ENCODE measurements around the gene MAPKAPK2. TPM values are rescaled to one million over a fixed set of nuclear protein-coding genes. Genes with fewer than 3 reads are reported as not detected.

Gene MAPKAPK2
- total RNA-seq, 1 experiment from 2014 or later, result 96.8 TPM

DNA sequence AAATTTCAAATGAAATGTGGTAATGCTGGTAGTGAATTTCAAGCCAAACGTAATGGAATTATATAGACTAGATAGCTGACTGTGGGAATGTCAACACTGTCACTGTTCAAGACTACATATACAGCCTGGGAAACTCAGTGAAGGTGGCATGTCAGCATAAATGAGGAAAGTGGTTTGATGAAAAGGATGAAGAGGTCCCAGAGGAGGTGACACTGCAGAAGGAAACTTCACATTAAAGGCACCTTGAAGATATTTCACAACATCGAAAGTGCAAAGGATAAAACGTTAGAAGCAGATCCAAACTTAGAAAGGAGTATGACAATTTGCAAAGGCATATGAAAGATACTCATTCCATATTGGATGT lies 25.7 kb downstream of the MAPKAPK2 start:
- intact Hi-C loops (cut with micrococcal nuclease; ENCODE audit: unreplicated experiment), result no loop called here
- Mint-ChIP-seq H3K36me3 (ENCODE audit: insufficient read depth, unreplicated experiment) (peaks cover 2% of the 10 kb centered on the region), H3K4me1 (ENCODE audit: low read depth, unreplicated experiment) (peaks cover 51% of the 10 kb centered on the region), H3K9me3 (ENCODE audit: unreplicated experiment) (no peaks in the 10 kb centered on the region), H3K27me3 (ENCODE audit: insufficient read depth, unreplicated experiment) (no peaks in the 10 kb centered on the region), H3K27ac (ENCODE audit: unreplicated experiment) (peak overlapping the region; percentile 39), H3K4me3 (ENCODE audit: unreplicated experiment) (no peak overlapping the region)
- DNase-seq, result no peak
- ChIA-PET CTCF (interaction anchor here (1.3 kb wide), 1 partner anchor 199 kb away, joined by 3 read pairs; no protein-coding TSS in a partner anchor), POLR2A (interaction anchor here (1.0 kb wide), 1 partner anchor 26 kb away, joined by 4 read pairs; no protein-coding TSS in a partner anchor)
- Histone ChIP-seq H3K9me3 (no peaks in the 10 kb centered on the region), H3K4me3 (ENCODE audit: low read depth, low read length) (no peak overlapping the region), H3K36me3 (ENCODE audit: control insufficient read depth, insufficient read depth, low read length) (peaks cover 2% of the 10 kb centered on the region), H3K4me1 (peaks cover 38% of the 10 kb centered on the region), H3K27me3 (replicated peaks; ENCODE audit: control insufficient read depth, insufficient read depth, low read length) (no peaks in the 10 kb centered on the region)
- no peak for TF ChIP-seq CTCF (IDR thresholded peaks at IDR 0.05; ENCODE audit: insufficient read depth in 1 of 2, low read depth in 1 of 2, low read length in 1 of 2, severe bottlenecking in 1 of 2, unreplicated experiment in 1 of 2)
- no TSS peak for BruUV-seq (replicated peaks)

- CTCF ChIA-PET, result interaction anchor here (1.0 kb wide), 1 partner anchor 199 kb away, joined by 3 read pairs; no protein-coding TSS in a partner anchor
- no peak for TF ChIP-seq CTCF (IDR thresholded peaks at IDR 0.05; ENCODE audit: insufficient read depth in 1 of 2, low read depth in 1 of 2, low read length in 1 of 2, severe bottlenecking in 1 of 2, unreplicated experiment in 1 of 2)
- H3K4me3 Mint-ChIP-seq (ENCODE audit: unreplicated experiment), result no peak overlapping the region
- no TSS peak for BruUV-seq (replicated peaks)
- intact Hi-C loops (cut with micrococcal nuclease; ENCODE audit: unreplicated experiment), result no loop called here
- POLR2A ChIA-PET, result interaction anchor here (0.5 kb wide), 1 partner anchor 290 kb away, joined by 3 read pairs; no protein-coding TSS in a partner anchor
- Histone ChIP-seq H3K4me3 (ENCODE audit: low read depth, low read length) (no peak overlapping the region), H3K27me3 (replicated peaks; ENCODE audit: control insufficient read depth, insufficient read depth, low read length) (no peaks in the 10 kb centered on the region), H3K36me3 (ENCODE audit: control insufficient read depth, insufficient read depth, low read length) (no peaks in the 10 kb centered on the region; the same call in 1 of the 2 replicates), H3K9me3 (no peaks in the 10 kb centered on the region), H3K4me1 (peaks cover 31% of the 10 kb centered on the region)
- peaks cover 59% of the 10 kb centered on the region for H3K4me1 Mint-ChIP-seq (ENCODE audit: low read depth, unreplicated experiment)
- no peaks in the 10 kb centered on the region for H3K9me3 Mint-ChIP-seq (ENCODE audit: unreplicated experiment)
- no peaks in the 10 kb centered on the region for H3K27me3 Mint-ChIP-seq (ENCODE audit: insufficient read depth, unreplicated experiment)
- H3K27ac Mint-ChIP-seq (ENCODE audit: unreplicated experiment), result no peak overlapping the region
- DNase-seq, result no peak
- no peaks in the 10 kb centered on the region for H3K36me3 Mint-ChIP-seq (ENCODE audit: insufficient read depth, unreplicated experiment)
Observed at GRCh38 chr1:206713070-206713469, 28.4 kb downstream of the MAPKAPK2 start.

- Histone ChIP-seq H3K4me1 (peaks cover 23% of the 10 kb centered on the region), H3K27me3 (replicated peaks; ENCODE audit: control insufficient read depth, insufficient read depth, low read length) (no peaks in the 10 kb centered on the region), H3K9me3 (no peaks in the 10 kb centered on the region), H3K36me3 (ENCODE audit: control insufficient read depth, insufficient read depth, low read length) (no peaks in the 10 kb centered on the region; the same call in 1 of the 2 replicates), H3K4me3 (ENCODE audit: low read depth, low read length) (no peak overlapping the region)
- CTCF ChIA-PET, result no interaction called here
- TF ChIP-seq CTCF (IDR thresholded peaks at IDR 0.05; ENCODE audit: insufficient read depth in 1 of 2, low read depth in 1 of 2, low read length in 1 of 2, severe bottlenecking in 1 of 2, unreplicated experiment in 1 of 2), result no peak
- Mint-ChIP-seq H3K27me3 (ENCODE audit: insufficient read depth, unreplicated experiment) (no peaks in the 10 kb centered on the region), H3K9me3 (ENCODE audit: unreplicated experiment) (no peaks in the 10 kb centered on the region), H3K27ac (ENCODE audit: unreplicated experiment) (no peak overlapping the region), H3K4me3 (ENCODE audit: unreplicated experiment) (no peak overlapping the region), H3K36me3 (ENCODE audit: insufficient read depth, unreplicated experiment) (no peaks in the 10 kb centered on the region), H3K4me1 (ENCODE audit: low read depth, unreplicated experiment) (peaks cover 51% of the 10 kb centered on the region)
- DNase-seq, result no peak
- intact Hi-C loops (cut with micrococcal nuclease; ENCODE audit: unreplicated experiment), result no loop called here
- BruUV-seq (replicated peaks), result no TSS peak
- POLR2A ChIA-PET, result interaction anchor here (1.0 kb wide), 1 partner anchor 20 kb away, joined by 3 read pairs; no protein-coding TSS in a partner anchor
Observed at GRCh38 chr1:206713910-206714312, 29.2 kb downstream of the MAPKAPK2 start.
